Spleen (tissue), 7 donors: ENCODE results near the gene B3GNT5.

ENCODE experiments used
- POLR2A ChIP-seq, 3 donors: fragments of 450-650 bp; IDR thresholded peaks; one replicate each; pipeline ENCODE4 v1.5.1; 2017; ENCODE audit warnings: antibody characterized with exemption in 3 of 3, mild to moderate bottlenecking in 1 of 3
- POLR2AphosphoS5 ChIP-seq, 3 donors: sonication (generic); formaldehyde crosslinking; IDR thresholded peaks; one replicate each; pipeline ENCODE4 v1.5.1; 2017; ENCODE audit warnings: antibody characterized with exemption in 3 of 3
- TF ChIP-seq, protein P1 (sequence below), 11 experiments: fragments of 200-600 bp in 7 of 11; fragments of 450-650 bp in 4 of 11; sonication (generic) in 4 of 11; IDR thresholded peaks in 8 of 11; conservative IDR thresholded peaks in 3 of 11; 1 replicate in 7 of 11; 2 replicates in 4 of 11; pipeline versions ENCODE4 v1.4.0 to v1.8.0; 2016 to 2021; ENCODE audit warnings: antibody characterized with exemption in 11 of 11, inconsistent platforms in 4 of 11, mild to moderate bottlenecking in 1 of 11
- donor health status: DM: no; HTN: no; CAD: no; lungs with moderate emphysema.
- donor health status: DM: no; HTN: no; CAD: no.
- donor health status: DM: no; HTN: no; CAD: no.

DNA sequence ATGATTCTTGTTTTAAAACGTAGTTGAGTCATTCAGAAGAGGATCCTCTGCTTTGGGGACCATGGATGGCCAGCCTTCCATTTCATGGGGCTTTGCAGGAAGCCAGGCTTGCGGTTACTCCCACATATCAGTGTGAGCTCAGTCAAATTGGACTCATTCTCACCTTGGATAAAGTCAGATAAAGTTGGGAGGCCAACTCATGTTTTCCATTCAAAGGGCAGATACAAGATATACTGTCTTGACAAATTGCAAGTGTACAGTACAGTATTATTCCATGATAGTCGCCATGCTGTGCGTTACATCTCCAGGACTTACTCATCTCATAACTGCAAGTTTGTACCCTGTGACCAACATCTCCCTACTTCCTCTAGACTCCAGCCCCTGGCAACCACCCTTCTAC is 25.5 kb upstream of the B3GNT5 start:
- TF ChIP-seq POLR2A (IDR thresholded peaks at IDR 0.05) (no peak), POLR2AphosphoS5 (IDR thresholded peaks at IDR 0.05) (no peak)
- TF ChIP-seq, protein P1, sequence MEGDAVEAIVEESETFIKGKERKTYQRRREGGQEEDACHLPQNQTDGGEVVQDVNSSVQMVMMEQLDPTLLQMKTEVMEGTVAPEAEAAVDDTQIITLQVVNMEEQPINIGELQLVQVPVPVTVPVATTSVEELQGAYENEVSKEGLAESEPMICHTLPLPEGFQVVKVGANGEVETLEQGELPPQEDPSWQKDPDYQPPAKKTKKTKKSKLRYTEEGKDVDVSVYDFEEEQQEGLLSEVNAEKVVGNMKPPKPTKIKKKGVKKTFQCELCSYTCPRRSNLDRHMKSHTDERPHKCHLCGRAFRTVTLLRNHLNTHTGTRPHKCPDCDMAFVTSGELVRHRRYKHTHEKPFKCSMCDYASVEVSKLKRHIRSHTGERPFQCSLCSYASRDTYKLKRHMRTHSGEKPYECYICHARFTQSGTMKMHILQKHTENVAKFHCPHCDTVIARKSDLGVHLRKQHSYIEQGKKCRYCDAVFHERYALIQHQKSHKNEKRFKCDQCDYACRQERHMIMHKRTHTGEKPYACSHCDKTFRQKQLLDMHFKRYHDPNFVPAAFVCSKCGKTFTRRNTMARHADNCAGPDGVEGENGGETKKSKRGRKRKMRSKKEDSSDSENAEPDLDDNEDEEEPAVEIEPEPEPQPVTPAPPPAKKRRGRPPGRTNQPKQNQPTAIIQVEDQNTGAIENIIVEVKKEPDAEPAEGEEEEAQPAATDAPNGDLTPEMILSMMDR (IDR thresholded peaks at IDR 0.05 in 8 of 11, conservative IDR thresholded peaks at IDR 0.05 in 3 of 11): no peak
